Kidney glomerular epithelial cell (primary cell): ENCODE results near the gene RGL1.

ENCODE experiments used
- DNase-seq: peaks from one replicate; lab custom pipeline; 2025; lab: John Stamatoyannopoulos, UW

Gene RGL1

DNA sequence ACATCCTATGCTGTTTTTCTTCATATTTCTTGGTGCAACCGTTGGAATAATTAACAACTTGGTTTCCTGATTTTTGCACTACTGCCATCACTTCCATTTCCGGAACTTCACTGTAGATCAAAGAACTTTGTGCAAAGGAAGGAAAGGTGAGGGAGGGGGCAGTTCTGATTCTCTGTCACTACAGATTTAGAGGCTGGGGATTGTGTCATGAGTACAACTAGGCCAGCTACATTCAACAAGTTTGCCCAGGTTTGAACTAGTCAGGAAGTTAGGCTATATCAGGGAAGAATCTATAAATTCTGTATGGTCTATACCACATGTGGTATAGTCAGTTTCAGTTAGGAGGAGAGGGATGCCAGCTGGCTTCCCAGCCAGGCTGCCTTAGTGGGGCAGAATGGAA is 84.2 kb downstream of the RGL1 start:
- no peak for DNase-seq

DNA sequence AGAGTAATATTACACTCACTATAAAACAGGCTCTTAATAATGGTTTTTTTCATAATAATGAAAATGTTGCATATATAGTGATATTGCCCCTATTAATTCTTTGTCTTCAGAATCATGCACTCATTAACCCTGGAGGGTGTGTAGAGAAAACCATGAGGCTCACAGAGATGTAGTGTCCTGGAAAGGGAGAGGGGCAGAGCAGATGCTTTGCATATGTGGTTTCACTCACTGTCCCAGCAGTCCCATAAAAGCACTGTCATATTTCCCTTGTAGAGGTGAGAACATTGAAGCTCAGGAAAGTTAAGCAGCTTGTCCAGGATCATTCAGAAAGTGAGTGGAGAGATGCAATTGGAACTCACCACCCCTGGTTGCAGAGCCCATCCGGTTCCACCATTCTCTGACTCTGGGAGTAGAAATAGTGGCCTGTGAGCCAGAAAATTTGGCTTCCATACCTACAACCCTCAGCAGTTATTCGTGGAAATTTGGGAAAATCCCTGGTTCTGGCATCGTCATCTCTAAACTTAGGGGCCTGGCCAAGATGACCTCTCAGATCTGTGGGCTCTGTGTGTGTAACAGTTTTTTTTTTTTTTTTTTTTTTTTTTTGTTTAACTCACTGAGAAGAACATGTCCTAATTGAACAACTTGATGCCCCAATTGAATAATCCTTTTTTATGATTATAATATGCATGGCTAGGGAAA is 86.4 kb downstream of the RGL1 start:
- DNase-seq, result no peak

DNA sequence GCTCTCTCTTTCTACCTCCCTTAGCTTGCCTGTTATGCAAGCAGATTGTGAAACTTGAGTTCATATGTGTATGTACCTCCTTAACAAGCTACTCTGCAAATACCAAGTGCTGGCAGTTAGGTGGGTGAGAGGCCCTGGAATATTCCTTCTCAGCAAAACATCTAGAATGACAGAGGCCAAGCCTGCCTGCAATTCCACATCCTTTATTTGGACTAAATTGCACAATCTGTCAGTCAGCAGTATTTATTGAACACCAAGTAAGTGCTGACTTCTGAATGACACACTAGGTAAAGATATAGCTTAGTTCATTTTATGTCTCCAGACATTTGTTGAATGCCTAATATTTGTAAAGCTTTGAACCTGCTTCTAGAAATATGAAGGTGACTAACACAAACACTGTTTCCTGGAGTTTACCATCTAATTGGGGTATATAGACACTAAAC is 87.5 kb downstream of the RGL1 start:
- DNase-seq, result no peak

DNA sequence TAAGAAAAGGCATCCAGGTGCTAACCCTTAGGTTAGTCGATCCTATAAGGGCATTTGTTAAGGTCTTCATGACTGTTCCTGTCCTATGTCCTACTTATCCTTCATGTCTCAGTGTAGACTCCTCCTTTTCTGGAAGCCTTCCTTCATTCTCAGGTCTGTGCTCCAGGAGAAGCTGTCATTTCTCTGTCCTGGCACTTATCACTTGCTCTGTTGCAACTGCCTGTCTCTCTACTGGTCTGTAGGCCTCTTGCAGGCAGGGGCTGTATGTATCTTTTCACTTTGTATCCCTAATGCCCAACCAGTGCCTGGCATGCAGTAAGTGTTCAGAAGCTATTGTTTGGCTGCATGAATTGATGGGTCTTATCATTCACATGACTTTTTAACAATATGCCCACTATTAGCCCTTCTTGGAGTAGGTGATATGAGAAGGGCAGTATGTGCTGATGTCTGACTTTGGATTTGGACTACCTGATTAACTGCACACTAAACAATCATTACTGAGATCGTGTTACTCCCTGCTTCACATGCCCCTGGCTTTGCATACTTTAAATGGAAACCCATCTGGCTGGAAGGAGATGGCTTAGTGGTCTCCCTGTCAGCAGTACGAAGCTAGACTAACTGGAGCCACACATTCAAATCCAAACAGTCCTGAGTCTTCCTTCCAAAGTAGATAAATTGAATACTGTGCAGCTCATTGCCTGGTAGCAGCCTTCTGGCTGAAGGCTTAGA is 88.8 kb downstream of the RGL1 start:
- DNase-seq, result no peak

DNA sequence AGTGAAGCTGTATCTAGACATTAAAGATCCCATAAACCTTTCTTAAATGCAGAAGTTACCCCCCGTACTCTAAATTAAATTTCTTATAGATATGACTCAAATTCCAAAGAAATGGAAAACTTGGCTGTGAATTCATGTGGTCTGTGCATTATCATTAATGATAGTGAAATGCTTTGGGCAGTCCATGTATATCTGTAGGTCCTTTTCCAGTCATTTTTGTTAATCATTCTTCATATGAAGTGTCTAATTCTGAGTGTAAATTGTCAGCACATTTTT is 89.3 kb downstream of the RGL1 start:
- DNase-seq, result no peak

DNA sequence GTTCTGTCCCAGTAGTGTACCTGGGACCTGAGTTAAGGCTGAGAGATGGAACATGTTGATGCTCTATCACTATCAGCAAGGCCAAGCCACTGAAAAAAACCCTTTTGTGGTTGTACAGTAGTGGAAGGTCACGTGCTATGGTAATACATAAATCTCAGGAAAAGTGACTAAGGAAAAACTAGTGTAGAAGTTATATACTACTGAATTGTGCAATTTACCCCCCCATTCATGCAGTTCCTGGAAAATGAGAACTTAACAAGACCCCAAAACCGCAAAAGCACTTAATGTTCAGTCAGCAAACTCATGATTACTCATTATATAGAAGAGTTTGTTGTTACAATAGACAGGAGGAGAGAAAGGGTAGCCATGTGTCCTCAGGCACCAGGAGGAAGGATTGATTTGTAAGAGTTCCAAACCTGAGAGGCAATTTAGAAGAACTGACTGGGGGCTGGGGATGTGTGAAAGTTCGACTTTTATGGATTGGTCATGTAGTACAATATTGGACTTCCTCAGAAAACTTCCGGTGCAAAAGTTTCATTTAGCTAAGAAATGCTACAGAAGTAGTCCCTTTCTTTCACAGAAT is 91.6 kb downstream of the RGL1 start:
- no peak for DNase-seq

DNA sequence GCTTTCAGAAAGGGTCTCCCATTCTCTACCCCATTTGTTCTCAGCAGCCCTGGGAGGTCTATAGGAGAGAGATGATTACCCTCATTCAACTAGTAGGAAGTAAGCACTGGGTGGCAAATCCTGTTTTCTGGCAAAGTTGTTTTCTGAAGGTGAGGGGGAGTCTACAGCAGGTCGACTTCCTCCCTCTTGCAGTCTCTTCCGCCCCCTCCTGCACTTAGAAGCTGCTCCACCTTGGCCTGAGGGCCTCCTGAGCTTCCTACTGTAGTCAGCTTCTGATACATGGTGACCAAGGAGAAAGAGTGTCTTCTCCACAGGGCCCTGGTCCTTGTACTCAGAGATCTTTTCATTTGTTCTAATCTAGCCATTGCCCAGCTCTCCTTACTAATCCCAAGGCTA is 93.1 kb downstream of the RGL1 start:
- DNase-seq, result no peak

DNA sequence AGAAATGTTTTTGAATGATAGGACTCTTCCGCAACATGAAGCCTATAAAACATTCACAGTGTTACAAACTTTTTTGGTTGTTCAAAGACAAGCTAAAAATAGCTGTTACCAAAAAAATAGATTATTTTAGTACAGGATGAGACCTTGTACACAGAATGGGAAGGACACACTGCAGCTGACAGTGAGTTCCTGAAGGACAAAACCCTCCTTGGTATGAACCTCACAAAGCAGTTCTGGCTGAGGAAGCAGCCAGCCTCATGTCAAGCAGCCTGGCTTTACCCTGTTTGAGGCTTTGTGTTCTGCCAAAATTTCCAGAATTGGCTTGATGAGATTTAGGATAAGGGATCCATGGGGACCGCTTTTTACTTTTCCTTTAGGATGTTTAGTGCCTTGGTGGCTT is 93.7 kb downstream of the RGL1 start:
- DNase-seq, result no peak

DNA sequence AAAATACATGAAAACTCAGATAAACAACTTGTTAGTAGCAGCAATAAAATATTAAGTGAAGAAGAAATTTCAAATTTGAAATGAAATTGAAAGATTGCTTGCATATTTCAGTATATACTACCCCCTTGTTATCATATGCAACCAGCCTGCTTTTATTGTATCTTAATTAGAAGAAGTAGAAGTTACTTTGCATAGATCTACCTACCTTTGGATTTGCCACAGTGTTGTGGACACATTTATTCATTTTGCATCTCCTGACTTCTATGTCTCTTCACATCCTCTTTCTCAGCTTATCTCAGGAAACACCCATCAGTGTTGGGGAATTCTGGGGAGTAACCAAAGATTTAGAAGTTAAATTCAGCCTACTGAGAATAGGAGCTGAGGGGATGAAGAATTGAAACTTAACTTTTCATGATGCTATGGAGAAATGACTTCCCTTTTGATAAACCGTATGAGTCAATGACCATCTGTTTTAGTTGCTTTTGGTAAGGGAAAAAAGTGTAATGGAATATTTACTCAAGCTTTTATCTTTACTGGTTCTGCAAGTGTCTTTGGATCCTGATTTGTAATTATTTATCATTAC is 96.9 kb downstream of the RGL1 start:
- DNase-seq, result no peak

DNA sequence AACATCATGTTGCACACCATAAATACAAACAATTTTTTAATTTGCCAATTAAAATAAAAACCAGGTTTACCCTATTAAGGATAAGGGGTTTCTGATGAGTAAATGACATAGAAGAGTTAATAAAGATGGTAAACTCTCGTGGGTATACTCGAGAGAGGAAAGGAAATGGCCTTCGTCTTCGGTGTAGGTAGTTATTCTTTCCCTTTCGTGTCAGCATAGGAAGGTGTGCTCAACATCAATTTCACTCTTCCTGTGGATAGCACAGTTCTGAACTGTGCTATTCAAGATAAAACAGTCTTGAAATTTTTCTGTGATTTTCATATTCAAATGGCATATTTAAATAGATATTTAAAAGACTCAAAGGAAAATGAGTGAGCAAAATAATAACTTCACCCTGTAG is 98.2 kb downstream of the RGL1 start:
- DNase-seq, result no peak

DNA sequence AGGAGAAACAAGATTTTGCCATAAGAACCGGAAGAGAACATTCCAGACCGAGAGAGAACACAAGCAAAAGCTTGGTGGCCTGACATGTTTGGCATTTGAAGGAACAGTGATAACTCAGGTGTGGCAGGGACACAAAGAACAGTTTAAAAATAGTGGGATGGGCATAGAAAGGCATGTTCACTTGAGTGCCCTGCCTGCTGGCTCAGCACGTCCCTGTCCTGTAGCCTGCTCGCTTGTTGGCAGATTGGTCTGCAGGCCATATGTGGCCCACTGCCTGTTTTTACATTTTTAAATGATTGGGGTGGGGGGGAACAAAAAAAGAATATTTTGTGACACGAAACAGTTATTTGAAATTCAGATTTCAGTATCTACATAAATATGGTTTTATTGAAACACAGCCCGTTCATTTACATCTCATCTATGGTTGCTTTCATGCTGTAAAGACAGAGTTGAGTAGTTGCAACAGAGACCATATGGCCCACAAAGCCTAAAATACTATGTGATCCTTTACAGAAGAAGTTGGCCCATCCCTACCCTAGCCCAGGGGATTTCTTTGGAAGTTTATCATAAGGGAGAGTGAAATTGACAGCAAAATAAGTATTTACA is 100.7 kb downstream of the RGL1 start:
- no peak for DNase-seq

DNA sequence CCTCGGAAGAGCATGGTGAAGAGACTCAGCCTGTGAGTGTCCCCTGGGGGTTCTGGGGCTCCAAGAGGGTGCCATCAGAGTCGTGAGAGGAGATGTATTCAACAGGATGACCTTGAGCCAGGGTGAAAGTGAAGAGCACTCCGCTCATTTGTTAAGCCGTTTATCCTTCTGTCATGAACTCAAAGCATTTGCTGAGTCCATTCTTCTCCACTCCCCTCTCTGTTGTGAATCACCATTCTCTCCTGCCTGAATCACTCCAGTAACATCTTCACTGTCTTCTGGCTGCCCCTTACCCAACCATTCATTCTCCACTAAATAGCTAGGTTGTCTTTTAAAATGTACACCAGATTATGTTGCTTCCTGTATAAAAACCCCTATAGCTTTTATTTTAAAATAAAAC is 102.2 kb downstream of the RGL1 start:
- DNase-seq, result no peak

DNA sequence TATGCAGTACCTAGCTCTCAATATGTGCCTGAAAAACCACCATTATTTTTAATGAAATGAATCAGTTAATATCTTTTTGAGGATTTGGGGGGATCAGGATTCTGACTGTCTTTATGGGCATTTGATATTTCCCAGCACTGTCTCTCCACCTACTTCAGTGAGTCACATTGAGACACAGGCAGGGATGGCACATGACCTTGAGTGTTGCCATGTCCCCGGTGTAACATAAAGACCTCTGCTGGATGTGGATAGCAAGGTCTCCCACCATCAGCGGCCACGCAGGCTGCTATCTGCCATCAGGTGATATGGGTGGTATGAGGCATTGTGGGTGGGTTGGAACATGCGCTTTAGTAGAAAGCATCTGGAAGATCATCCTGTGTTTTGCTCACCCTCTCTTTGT is 103.2 kb downstream of the RGL1 start:
- no peak for DNase-seq

DNA sequence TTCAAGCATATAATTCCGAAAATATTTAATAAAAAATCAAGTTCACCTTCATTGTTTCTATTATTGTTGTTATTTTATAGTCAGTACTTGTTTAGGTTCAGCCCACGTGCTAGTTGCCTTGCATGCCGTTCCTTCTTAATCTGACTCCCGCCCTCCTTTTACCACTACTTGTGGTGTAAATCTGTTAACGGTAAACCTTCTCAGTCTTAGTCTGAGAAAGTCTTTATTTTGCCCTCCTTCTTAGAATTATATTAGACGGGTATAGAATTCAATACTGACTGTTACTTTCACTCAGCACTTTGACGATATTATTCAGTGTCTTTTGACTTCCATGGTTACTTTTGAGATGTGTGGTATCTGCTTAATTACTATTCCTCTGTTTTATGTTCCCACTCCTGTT is 104.8 kb downstream of the RGL1 start:
- no peak for DNase-seq

DNA sequence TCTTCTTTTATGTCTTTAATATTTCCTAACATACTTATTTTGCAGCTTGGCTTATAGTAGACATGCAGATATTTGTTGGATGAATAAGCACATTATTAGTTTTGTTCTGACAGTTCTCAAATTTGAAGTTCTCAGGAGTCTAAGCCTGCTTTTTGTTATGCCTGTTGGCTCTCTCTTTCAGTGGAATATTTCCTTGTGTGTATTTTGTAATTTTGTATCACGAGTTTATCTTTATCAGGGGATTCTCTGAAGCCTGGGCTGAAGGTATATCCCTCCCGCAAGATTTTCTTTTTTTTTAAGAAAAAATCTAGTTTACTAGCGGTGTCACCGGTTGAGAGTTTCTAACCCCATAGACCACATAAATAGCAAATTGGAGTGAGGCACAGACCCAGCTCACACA is 105.9 kb downstream of the RGL1 start:
- DNase-seq, result no peak

DNA sequence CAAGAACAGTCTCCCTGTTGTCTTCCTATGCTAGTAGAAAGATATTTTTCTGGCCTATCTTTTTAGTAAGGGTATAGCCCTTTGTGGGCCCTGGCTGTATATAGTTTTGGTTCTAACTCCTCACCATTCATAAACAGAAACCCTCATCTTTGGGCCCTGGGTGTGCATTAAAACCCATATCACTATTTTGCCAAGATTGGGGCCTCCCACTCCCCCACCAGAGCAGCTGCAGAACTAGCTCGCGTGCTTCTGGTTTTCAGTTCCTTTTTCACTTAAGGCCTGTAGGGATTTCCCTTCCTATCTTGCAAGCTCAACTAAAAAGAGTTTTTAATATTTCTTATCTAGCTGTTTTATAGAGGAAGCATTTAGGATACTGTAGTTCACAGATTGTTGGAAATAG is 106.4 kb downstream of the RGL1 start:
- no peak for DNase-seq

DNA sequence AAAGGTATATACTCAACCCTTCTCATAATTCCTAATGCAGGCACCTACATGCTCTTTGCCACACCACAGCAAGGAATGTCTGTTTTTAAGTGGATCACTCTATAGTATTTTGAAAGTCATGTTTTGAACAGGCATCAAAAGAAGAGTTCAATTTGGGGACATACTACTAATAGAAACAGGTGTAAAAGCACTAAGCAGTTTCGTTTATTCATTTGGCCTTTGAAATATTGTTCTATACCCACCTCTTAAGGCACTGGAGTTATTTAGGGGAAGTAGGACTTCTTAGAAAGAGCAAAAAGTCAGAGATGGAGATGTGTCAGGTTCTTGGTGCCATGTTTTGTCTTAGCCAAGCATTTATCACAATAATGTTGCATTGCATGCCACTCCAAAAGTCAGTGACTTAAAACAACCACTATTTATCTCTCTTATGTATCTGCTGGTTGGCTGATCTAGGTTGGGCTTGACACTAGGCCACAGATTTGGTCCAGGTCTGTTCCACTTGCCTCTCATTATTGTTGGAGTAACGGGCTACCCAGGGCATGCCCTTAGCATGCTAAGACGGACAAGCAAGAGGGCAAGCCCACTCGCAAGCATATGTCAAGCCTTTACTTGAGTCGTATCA is 107.5 kb downstream of the RGL1 start:
- no peak for DNase-seq

DNA sequence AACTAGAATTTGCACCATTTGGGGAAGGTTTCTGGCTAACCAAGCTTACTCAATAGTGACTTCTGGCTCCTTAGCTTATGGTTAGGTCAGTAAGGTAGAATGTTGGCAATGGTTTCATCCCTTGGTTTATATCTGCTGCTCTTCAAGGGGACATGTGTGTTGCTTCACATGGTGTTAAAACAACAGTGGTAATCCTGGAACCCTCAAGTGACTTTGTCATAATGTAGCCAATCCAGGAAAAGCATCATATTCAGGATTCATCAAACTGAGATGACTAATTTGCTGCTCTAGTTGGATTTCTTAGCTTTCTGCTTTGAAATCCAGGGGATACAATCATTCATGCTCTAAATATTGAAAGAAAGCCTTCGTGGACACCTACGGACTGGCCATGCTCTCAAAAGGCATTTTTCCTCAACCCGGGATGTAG is 108.7 kb downstream of the RGL1 start:
- no peak for DNase-seq

DNA sequence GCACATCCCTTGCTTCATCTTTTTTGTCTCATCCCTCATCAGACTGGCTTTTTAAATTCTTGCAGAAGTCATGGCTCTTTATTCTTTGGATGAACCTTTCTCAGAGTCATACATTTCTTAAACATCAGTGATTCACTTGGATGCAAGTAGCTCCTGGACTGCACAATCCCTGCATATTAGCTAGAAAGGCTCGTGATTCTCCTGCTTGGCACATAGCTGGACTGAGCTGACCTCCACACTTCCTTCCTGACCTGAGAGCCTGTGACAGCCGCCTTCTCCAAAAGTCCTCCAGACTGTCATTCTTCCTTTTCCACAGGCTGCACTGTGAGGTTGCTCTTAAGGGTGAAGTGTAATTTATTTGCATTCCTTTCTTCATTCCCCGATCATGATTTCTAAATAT is 109.4 kb downstream of the RGL1 start:
- DNase-seq, result no peak

DNA sequence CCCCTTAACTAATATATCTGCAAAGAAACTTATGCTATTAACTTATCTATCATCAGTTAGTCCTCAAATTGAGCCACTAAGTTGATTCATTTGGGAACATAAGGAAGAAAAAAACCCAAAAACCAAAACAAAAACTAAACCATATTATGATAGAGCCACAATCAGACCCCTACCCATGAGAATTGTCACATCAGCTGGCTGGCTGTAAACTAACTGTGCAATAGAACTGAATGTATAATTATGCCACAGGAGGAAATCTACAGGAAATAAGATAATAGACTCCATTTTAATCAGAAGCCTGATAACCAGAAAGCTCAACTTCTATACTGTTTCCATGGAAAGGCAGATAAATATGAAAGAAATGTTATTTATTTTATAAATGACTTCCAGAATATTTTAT is 110.0 kb downstream of the RGL1 start:
- DNase-seq, result no peak

DNA sequence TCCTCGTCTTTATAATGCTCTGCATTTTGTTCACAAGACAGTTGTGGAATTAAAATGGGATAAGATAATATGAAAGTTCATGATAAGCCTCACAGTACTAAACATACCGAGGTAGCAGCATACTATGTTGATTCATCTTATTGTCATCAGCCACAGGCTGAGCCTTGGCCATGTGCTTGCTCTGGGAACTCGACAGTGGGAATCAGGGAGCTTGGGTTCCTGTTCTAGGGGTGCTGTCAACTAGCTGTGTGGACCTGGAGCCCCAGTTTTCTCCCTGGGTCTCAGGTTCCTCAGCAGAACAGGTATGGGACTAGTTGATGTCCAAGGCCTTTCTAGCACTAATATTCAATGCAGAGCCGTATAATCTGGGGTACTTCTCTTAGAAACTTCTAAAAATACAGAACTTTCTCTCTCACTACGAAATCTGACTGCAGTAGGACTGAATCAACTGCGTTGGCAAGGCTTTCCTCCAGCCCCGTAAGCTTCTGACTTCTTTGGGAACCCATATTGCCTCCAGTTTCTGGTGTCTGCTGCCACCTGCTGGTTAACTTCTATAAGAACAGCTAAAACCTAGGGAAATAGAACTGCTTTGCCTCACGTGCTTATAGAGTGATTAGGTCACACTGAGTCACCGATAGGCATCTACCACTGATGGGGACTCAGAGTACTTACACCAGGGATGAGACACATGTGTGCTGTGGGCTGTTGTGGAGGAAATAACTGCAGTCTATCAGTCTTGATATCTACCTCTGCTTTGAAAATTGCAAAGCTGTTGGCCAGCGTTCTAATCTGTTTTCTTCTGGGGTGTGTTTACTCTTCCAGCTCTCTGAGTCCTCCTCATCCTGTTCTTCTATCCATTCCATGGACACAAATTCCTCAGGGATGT is 110.9 kb downstream of the RGL1 start:
- peak; percentile 94 for DNase-seq

DNA sequence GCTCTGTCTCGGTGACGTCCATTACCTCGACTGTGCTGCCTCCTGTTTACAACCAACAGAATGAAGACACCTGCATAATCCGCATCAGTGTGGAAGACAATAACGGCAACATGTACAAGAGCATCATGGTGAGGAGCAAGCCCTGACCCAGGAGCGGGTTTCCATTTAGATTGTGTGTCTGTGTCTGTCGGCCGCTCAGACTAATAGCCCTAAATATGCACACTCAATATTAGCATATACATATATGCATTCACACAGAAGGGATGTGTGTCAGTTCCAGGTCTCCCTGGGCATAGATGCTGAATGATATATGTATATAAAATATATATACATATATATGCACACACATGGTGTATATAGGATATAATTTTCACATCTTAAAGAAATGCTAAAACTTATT is 111.7 kb downstream of the RGL1 start:
- no peak for DNase-seq
